Measurements from ENCODE around the gene MLXIP.

DNA sequence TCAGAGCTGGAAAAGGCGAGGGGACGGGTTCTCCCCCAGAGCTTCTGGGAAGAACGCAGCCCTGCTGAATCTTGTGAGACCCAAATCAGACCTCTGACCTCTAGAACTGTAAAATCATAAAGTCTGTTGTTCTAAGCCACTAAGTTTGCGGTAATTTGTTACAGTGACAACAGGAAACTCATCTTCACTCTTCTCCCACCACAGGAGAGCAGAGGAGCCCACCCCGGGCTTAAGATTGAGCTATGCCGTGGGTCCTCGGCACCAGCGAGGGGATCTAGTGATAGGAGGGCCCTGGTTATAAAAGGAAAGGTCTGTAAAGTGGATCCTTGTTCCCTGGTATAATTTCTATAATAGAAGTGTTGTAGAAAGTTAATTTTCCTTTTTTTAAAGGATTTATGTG lies 7.6 kb downstream of the MLXIP start:
- TF ChIP-seq, protein P1, sequence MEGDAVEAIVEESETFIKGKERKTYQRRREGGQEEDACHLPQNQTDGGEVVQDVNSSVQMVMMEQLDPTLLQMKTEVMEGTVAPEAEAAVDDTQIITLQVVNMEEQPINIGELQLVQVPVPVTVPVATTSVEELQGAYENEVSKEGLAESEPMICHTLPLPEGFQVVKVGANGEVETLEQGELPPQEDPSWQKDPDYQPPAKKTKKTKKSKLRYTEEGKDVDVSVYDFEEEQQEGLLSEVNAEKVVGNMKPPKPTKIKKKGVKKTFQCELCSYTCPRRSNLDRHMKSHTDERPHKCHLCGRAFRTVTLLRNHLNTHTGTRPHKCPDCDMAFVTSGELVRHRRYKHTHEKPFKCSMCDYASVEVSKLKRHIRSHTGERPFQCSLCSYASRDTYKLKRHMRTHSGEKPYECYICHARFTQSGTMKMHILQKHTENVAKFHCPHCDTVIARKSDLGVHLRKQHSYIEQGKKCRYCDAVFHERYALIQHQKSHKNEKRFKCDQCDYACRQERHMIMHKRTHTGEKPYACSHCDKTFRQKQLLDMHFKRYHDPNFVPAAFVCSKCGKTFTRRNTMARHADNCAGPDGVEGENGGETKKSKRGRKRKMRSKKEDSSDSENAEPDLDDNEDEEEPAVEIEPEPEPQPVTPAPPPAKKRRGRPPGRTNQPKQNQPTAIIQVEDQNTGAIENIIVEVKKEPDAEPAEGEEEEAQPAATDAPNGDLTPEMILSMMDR (conservative IDR thresholded peaks at IDR 0.05; ENCODE audit: low read depth in 2 of 2) = no peak
- TF ChIP-seq, protein P2, sequence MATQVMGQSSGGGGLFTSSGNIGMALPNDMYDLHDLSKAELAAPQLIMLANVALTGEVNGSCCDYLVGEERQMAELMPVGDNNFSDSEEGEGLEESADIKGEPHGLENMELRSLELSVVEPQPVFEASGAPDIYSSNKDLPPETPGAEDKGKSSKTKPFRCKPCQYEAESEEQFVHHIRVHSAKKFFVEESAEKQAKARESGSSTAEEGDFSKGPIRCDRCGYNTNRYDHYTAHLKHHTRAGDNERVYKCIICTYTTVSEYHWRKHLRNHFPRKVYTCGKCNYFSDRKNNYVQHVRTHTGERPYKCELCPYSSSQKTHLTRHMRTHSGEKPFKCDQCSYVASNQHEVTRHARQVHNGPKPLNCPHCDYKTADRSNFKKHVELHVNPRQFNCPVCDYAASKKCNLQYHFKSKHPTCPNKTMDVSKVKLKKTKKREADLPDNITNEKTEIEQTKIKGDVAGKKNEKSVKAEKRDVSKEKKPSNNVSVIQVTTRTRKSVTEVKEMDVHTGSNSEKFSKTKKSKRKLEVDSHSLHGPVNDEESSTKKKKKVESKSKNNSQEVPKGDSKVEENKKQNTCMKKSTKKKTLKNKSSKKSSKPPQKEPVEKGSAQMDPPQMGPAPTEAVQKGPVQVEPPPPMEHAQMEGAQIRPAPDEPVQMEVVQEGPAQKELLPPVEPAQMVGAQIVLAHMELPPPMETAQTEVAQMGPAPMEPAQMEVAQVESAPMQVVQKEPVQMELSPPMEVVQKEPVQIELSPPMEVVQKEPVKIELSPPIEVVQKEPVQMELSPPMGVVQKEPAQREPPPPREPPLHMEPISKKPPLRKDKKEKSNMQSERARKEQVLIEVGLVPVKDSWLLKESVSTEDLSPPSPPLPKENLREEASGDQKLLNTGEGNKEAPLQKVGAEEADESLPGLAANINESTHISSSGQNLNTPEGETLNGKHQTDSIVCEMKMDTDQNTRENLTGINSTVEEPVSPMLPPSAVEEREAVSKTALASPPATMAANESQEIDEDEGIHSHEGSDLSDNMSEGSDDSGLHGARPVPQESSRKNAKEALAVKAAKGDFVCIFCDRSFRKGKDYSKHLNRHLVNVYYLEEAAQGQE (IDR thresholded peaks at IDR 0.05; ENCODE audit: unreplicated experiment) = no peak
- TF ChIP-seq EZH2phosphoT487 (IDR thresholded peaks at IDR 0.05; ENCODE audit: unreplicated experiment) (no peak), STAT1 (IDR thresholded peaks at IDR 0.05; ENCODE audit: unreplicated experiment) (no peak), EZH2 (IDR thresholded peaks at IDR 0.05; ENCODE audit: low read depth, unreplicated experiment) (no peak), POLR2AphosphoS5 (IDR thresholded peaks at IDR 0.05; ENCODE audit: low read depth) (no peak), NANOG (IDR thresholded peaks at IDR 0.05; ENCODE audit: borderline replicate concordance) (no peak), JUNB (IDR thresholded peaks at IDR 0.05; ENCODE audit: unreplicated experiment) (no peak), CREB1 (CRISPR knock-in tag; IDR thresholded peaks at IDR 0.05; ENCODE audit: low read depth) (no peak), ZNF114 (CRISPR knock-in tag; IDR thresholded peaks at IDR 0.05) (no peak), ZNF331 (CRISPR knock-in tag; IDR thresholded peaks at IDR 0.05; ENCODE audit: low read depth) (no peak)
- TF ChIP-seq, protein P3, sequence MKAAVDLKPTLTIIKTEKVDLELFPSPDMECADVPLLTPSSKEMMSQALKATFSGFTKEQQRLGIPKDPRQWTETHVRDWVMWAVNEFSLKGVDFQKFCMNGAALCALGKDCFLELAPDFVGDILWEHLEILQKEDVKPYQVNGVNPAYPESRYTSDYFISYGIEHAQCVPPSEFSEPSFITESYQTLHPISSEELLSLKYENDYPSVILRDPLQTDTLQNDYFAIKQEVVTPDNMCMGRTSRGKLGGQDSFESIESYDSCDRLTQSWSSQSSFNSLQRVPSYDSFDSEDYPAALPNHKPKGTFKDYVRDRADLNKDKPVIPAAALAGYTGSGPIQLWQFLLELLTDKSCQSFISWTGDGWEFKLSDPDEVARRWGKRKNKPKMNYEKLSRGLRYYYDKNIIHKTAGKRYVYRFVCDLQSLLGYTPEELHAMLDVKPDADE (IDR thresholded peaks at IDR 0.05) = no peak
- TF ChIP-seq, protein P4, sequence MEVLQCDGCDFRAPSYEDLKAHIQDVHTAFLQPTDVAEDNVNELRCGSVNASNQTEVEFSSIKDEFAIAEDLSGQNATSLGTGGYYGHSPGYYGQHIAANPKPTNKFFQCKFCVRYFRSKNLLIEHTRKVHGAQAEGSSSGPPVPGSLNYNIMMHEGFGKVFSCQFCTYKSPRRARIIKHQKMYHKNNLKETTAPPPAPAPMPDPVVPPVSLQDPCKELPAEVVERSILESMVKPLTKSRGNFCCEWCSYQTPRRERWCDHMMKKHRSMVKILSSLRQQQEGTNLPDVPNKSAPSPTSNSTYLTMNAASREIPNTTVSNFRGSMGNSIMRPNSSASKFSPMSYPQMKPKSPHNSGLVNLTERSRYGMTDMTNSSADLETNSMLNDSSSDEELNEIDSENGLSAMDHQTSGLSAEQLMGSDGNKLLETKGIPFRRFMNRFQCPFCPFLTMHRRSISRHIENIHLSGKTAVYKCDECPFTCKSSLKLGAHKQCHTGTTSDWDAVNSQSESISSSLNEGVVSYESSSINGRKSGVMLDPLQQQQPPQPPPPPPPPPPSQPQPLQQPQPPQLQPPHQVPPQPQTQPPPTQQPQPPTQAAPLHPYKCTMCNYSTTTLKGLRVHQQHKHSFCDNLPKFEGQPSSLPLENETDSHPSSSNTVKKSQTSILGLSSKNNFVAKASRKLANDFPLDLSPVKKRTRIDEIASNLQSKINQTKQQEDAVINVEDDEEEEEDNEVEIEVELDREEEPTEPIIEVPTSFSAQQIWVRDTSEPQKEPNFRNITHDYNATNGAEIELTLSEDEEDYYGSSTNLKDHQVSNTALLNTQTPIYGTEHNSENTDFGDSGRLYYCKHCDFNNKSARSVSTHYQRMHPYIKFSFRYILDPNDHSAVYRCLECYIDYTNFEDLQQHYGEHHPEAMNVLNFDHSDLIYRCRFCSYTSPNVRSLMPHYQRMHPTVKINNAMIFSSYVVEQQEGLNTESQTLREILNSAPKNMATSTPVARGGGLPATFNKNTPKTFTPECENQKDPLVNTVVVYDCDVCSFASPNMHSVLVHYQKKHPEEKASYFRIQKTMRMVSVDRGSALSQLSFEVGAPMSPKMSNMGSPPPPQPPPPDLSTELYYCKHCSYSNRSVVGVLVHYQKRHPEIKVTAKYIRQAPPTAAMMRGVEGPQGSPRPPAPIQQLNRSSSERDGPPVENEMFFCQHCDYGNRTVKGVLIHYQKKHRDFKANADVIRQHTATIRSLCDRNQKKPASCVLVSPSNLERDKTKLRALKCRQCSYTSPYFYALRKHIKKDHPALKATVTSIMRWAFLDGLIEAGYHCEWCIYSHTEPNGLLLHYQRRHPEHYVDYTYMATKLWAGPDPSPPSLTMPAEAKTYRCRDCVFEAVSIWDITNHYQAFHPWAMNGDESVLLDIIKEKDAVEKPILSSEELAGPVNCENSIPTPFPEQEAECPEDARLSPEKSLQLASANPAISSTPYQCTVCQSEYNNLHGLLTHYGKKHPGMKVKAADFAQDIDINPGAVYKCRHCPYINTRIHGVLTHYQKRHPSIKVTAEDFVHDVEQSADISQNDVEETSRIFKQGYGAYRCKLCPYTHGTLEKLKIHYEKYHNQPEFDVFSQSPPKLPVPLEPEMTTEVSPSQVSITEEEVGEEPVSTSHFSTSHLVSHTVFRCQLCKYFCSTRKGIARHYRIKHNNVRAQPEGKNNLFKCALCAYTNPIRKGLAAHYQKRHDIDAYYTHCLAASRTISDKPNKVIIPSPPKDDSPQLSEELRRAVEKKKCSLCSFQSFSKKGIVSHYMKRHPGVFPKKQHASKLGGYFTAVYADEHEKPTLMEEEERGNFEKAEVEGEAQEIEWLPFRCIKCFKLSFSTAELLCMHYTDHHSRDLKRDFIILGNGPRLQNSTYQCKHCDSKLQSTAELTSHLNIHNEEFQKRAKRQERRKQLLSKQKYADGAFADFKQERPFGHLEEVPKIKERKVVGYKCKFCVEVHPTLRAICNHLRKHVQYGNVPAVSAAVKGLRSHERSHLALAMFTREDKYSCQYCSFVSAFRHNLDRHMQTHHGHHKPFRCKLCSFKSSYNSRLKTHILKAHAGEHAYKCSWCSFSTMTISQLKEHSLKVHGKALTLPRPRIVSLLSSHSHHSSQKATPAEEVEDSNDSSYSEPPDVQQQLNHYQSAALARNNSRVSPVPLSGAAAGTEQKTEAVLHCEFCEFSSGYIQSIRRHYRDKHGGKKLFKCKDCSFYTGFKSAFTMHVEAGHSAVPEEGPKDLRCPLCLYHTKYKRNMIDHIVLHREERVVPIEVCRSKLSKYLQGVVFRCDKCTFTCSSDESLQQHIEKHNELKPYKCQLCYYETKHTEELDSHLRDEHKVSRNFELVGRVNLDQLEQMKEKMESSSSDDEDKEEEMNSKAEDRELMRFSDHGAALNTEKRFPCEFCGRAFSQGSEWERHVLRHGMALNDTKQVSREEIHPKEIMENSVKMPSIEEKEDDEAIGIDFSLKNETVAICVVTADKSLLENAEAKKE (CRISPR knock-in tag; IDR thresholded peaks at IDR 0.05) = no peak
